ENCODE measurements around the gene PNMA6E.

Gene PNMA6E

DNA sequence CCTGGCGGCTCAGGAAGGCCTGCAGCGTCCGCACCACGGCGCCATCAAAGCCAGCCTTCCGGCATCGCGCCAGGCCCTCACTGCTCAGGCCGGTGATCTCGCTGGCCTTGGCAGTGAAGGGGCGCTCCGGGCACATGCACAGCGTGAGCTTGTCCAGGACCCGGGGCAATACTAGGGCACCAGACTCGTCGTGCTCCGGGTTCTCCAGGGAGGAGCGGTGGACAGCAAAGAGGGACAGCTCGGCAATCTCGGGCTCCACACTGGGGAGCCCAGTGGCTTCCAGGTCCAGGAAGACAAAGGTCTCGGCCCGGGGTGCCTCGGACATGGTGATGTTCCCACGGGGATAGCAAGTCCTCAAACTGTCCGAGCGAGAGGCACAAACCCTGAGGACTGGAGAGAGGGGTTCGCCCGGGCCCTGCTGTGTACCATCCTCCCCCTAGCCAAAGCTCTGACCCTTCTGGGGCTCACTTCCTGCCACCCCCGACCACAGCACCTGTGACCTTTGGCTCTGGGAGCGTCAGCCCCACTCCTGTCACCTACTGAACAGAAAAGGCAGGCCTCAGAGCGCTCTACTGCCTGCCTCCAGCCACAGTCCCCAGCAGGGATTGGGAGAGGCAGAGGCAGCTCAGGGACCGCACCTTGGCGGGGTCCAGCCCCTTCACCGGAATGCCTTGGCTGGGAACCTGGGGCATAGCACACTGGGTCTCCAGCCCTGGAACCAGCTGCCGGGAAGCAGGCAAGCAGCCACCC is 44.1 kb upstream of the PNMA6E start:
- Histone ChIP-seq H3K4me3 (ENCODE audit: low read depth, low read length) (no peak overlapping the region), H3K4me1 (ENCODE audit: control insufficient read depth, insufficient read depth, low read length, unreplicated experiment) (no peaks in the 10 kb centered on the region), H3K36me3 (ENCODE audit: insufficient read depth, low read length) (no peaks in the 10 kb centered on the region), H3K79me2 (ENCODE audit: control insufficient read depth, insufficient read depth, low read length, unreplicated experiment) (no peaks in the 10 kb centered on the region), H3K27ac (ENCODE audit: low read depth, low read length) (no peak overlapping the region), H3K27me3 (ENCODE audit: insufficient read depth, low read length) (peaks cover 4% of the 10 kb centered on the region; the same call in 1 of the 2 replicates), H2AFZ (ENCODE audit: low read length, unreplicated experiment) (no peak overlapping the region)

GRCh38 chrX:153444333-153445011 is 43.3 kb upstream of the PNMA6E start:
- H3K4me1 ChIP-seq (ENCODE audit: control insufficient read depth, insufficient read depth, low read length, unreplicated experiment) = no peaks in the 10 kb centered on the region
- H3K4me3 ChIP-seq (ENCODE audit: low read depth, low read length) = no peak overlapping the region
- H3K27ac ChIP-seq (ENCODE audit: low read depth, low read length) = no peak overlapping the region
- peaks cover 4% of the 10 kb centered on the region; the same call in 1 of the 2 replicates for H3K27me3 ChIP-seq (ENCODE audit: insufficient read depth, low read length)
- H3K36me3 ChIP-seq (ENCODE audit: insufficient read depth, low read length) = no peaks in the 10 kb centered on the region
- H3K79me2 ChIP-seq (ENCODE audit: control insufficient read depth, insufficient read depth, low read length, unreplicated experiment) = no peaks in the 10 kb centered on the region
- H2AFZ ChIP-seq (ENCODE audit: low read length, unreplicated experiment) = no peak overlapping the region

DNA sequence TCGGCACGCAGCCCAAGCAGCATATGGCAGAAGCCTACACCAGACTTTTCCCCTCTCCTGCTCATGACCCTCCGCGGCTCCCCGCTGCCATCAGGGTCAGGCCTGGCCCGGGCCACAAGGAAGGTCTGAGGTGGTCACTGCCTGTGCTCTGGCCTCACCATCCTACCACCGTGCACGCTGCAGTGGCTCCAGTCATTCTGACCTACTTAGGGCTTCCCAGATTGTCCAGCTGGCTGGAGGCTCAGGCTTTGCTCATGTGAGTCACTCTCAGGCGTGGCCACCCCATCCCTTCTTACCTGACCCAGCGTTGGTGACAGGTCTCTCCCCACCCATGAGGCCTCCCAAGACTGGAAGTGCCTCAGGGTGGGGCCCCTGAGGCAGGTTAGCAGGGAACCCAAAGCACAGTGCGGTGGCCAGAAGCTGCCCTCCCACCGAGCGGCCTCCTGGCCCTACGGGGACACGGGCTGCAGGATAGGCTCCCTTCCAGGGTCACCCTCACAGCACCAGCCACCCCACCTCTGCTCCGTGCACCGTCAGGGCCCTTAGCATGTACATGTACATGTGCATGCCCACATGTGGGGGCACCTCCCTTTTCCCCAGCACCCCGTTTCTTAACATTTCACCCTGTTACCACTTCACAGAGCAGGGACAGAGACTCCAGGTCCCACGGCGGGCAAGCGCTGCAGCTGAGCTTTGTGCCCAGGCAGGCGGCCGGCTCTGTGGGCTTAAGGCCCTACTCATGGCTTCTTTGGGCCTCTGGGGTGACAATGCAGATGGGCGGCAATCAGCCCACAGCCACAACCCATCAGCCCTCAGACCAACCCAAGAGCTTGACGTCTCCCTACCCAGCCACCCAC is 42.6 kb upstream of the PNMA6E start:
- Histone ChIP-seq H3K27ac (ENCODE audit: low read depth, low read length) (no peak overlapping the region), H3K36me3 (ENCODE audit: insufficient read depth, low read length) (no peaks in the 10 kb centered on the region), H3K4me3 (ENCODE audit: low read depth, low read length) (no peak overlapping the region)

GRCh38 chrX:153442463-153442862 is 41.3 kb upstream of the PNMA6E start:
- Histone ChIP-seq H3K36me3 (ENCODE audit: insufficient read depth, low read length) (no peaks in the 10 kb centered on the region), H3K27me3 (ENCODE audit: insufficient read depth, low read length) (peaks cover 4% of the 10 kb centered on the region; the same call in 1 of the 2 replicates), H3K4me3 (ENCODE audit: low read depth, low read length) (no peak overlapping the region), H3K4me1 (ENCODE audit: control insufficient read depth, insufficient read depth, low read length, unreplicated experiment) (no peaks in the 10 kb centered on the region), H3K79me2 (ENCODE audit: control insufficient read depth, insufficient read depth, low read length, unreplicated experiment) (no peaks in the 10 kb centered on the region), H2AFZ (ENCODE audit: low read length, unreplicated experiment) (no peak overlapping the region), H3K27ac (ENCODE audit: low read depth, low read length) (no peak overlapping the region)

More for the DNA sequence above, 42.6 kb upstream of the PNMA6E start:
- no peaks in the 10 kb centered on the region for H3K4me1 ChIP-seq (ENCODE audit: control insufficient read depth, insufficient read depth, low read length, unreplicated experiment)
- no peaks in the 10 kb centered on the region for H3K79me2 ChIP-seq (ENCODE audit: control insufficient read depth, insufficient read depth, low read length, unreplicated experiment)
- peaks cover 4% of the 10 kb centered on the region; the same call in 1 of the 2 replicates for H3K27me3 ChIP-seq (ENCODE audit: insufficient read depth, low read length)
- no peak overlapping the region for H2AFZ ChIP-seq (ENCODE audit: low read length, unreplicated experiment)

DNA sequence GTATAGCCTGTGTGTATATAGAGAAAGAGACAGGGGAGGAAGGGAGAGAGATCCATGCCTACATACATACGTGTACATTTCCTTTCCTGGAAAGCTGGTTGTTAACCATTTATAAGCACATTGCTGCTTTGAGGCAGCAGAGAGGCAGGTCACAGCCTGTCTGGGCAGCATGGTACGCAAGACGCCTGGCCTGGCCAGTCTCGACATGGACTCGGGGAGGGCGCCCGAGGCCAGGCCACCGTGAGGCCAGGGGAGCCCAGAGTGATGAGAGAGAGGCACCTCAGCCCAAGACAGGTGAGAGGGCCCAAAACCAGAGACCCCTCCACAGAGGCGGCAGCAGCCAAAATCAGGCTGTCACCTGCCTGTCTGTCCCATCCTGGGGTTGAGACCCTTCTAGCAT is 40.8 kb upstream of the PNMA6E start:
- no peak overlapping the region for H3K27ac ChIP-seq (ENCODE audit: low read depth, low read length)
- H3K27me3 ChIP-seq (ENCODE audit: insufficient read depth, low read length) = peaks cover 4% of the 10 kb centered on the region; the same call in 1 of the 2 replicates

GRCh38 chrX:153441296-153441695 is 40.1 kb upstream of the PNMA6E start:
- Histone ChIP-seq H3K27me3 (ENCODE audit: insufficient read depth, low read length) (peaks cover 4% of the 10 kb centered on the region; the same call in 1 of the 2 replicates), H2AFZ (ENCODE audit: low read length, unreplicated experiment) (no peak overlapping the region), H3K4me3 (ENCODE audit: low read depth, low read length) (no peak overlapping the region), H3K27ac (ENCODE audit: low read depth, low read length) (no peak overlapping the region), H3K4me1 (ENCODE audit: control insufficient read depth, insufficient read depth, low read length, unreplicated experiment) (no peaks in the 10 kb centered on the region), H3K79me2 (ENCODE audit: control insufficient read depth, insufficient read depth, low read length, unreplicated experiment) (no peaks in the 10 kb centered on the region), H3K36me3 (ENCODE audit: insufficient read depth, low read length) (no peaks in the 10 kb centered on the region)

More for the DNA sequence above, 40.8 kb upstream of the PNMA6E start:
- no peaks in the 10 kb centered on the region for H3K4me1 ChIP-seq (ENCODE audit: control insufficient read depth, insufficient read depth, low read length, unreplicated experiment)
- no peaks in the 10 kb centered on the region for H3K36me3 ChIP-seq (ENCODE audit: insufficient read depth, low read length)
- no peaks in the 10 kb centered on the region for H3K79me2 ChIP-seq (ENCODE audit: control insufficient read depth, insufficient read depth, low read length, unreplicated experiment)
- H3K4me3 ChIP-seq (ENCODE audit: low read depth, low read length) = no peak overlapping the region
- no peak overlapping the region for H2AFZ ChIP-seq (ENCODE audit: low read length, unreplicated experiment)

DNA sequence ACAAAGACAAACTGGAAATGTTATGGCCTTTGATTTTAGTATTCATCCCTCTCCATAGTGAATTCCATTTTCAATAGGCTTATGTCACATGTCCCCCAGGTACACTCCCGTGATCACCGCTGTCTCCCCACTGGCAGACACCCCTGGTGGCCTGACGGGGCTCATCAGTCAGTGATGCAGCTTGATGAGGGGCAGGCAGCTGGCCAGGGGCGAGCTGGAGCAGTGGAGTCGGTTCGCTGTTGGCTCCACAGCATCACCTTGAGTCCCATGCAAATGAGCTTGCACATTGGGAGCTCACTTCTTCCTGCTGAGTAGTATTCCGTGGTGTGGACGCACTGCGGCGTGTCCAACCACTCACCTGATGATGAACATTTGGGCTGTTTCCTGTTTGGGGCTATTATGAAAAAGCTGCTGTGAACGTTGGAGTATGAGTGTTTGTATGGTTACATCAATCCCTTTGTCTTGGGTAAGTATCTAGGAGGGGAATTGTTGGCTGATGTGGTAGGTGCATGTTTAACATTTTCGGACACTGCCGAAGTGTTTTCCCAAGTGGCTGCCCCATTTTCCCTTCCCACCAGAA is 39.5 kb upstream of the PNMA6E start:
- Histone ChIP-seq H3K79me2 (ENCODE audit: control insufficient read depth, insufficient read depth, low read length, unreplicated experiment) (no peaks in the 10 kb centered on the region), H3K4me3 (ENCODE audit: low read depth, low read length) (no peak overlapping the region), H3K4me1 (ENCODE audit: control insufficient read depth, insufficient read depth, low read length, unreplicated experiment) (no peaks in the 10 kb centered on the region), H2AFZ (ENCODE audit: low read length, unreplicated experiment) (no peak overlapping the region), H3K36me3 (ENCODE audit: insufficient read depth, low read length) (no peaks in the 10 kb centered on the region), H3K27ac (ENCODE audit: low read depth, low read length) (no peak overlapping the region), H3K27me3 (ENCODE audit: insufficient read depth, low read length) (peaks cover 4% of the 10 kb centered on the region; the same call in 1 of the 2 replicates)

GRCh38 chrX:153439977-153440376 is 38.8 kb upstream of the PNMA6E start:
- peaks cover 4% of the 10 kb centered on the region; the same call in 1 of the 2 replicates for H3K27me3 ChIP-seq (ENCODE audit: insufficient read depth, low read length)
- no peaks in the 10 kb centered on the region for H3K79me2 ChIP-seq (ENCODE audit: control insufficient read depth, insufficient read depth, low read length, unreplicated experiment)
- no peak overlapping the region for H3K4me3 ChIP-seq (ENCODE audit: low read depth, low read length)
- no peaks in the 10 kb centered on the region for H3K4me1 ChIP-seq (ENCODE audit: control insufficient read depth, insufficient read depth, low read length, unreplicated experiment)
- no peak overlapping the region for H2AFZ ChIP-seq (ENCODE audit: low read length, unreplicated experiment)
- no peaks in the 10 kb centered on the region for H3K36me3 ChIP-seq (ENCODE audit: insufficient read depth, low read length)
- no peak overlapping the region for H3K27ac ChIP-seq (ENCODE audit: low read depth, low read length)

GRCh38 chrX:153438532-153438931 is 37.4 kb upstream of the PNMA6E start:
- no peak overlapping the region for H3K27ac ChIP-seq (ENCODE audit: low read depth, low read length)
- peaks cover 4% of the 10 kb centered on the region; the same call in 1 of the 2 replicates for H3K27me3 ChIP-seq (ENCODE audit: insufficient read depth, low read length)
- no peaks in the 10 kb centered on the region for H3K36me3 ChIP-seq (ENCODE audit: insufficient read depth, low read length)
- no peak overlapping the region for H2AFZ ChIP-seq (ENCODE audit: low read length, unreplicated experiment)
- no peaks in the 10 kb centered on the region for H3K79me2 ChIP-seq (ENCODE audit: control insufficient read depth, insufficient read depth, low read length, unreplicated experiment)
- no peaks in the 10 kb centered on the region for H3K4me1 ChIP-seq (ENCODE audit: control insufficient read depth, insufficient read depth, low read length, unreplicated experiment)
- no peak overlapping the region for H3K4me3 ChIP-seq (ENCODE audit: low read depth, low read length)

- Histone ChIP-seq H3K27me3 (ENCODE audit: insufficient read depth, low read length) (peaks cover 7% of the 10 kb centered on the region; the same call in 1 of the 2 replicates), H3K4me1 (ENCODE audit: control insufficient read depth, insufficient read depth, low read length, unreplicated experiment) (no peaks in the 10 kb centered on the region), H3K36me3 (ENCODE audit: insufficient read depth, low read length) (no peaks in the 10 kb centered on the region), H3K79me2 (ENCODE audit: control insufficient read depth, insufficient read depth, low read length, unreplicated experiment) (no peaks in the 10 kb centered on the region), H3K4me3 (ENCODE audit: low read depth, low read length) (no peak overlapping the region), H3K27ac (ENCODE audit: low read depth, low read length) (no peak overlapping the region), H2AFZ (ENCODE audit: low read length, unreplicated experiment) (no peak overlapping the region)
These were observed 34.7 kb upstream of the PNMA6E start for GRCh38 chrX:153435845-153436244.
